NCI-H2029 (cell line): Measurements from ENCODE around the gene AOC2.

Source experiments
- DNase-seq: peaks from one replicate; lab custom pipeline; 2025; lab: John Stamatoyannopoulos, UW

The AOC2 gene, protein sequence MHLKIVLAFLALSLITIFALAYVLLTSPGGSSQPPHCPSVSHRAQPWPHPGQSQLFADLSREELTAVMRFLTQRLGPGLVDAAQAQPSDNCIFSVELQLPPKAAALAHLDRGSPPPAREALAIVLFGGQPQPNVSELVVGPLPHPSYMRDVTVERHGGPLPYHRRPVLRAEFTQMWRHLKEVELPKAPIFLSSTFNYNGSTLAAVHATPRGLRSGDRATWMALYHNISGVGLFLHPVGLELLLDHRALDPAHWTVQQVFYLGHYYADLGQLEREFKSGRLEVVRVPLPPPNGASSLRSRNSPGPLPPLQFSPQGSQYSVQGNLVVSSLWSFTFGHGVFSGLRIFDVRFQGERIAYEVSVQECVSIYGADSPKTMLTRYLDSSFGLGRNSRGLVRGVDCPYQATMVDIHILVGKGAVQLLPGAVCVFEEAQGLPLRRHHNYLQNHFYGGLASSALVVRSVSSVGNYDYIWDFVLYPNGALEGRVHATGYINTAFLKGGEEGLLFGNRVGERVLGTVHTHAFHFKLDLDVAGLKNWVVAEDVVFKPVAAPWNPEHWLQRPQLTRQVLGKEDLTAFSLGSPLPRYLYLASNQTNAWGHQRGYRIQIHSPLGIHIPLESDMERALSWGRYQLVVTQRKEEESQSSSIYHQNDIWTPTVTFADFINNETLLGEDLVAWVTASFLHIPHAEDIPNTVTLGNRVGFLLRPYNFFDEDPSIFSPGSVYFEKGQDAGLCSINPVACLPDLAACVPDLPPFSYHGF

GRCh38 chr17:42844271-42844670 is at the start of gene AOC2:
AOC2 (plus strand) TSS chr17:42844580; CDS start chr17:42844627, 47 bp downstream.
- DNase-seq: no peak

GRCh38 chr17:42795061-42795460 is 49.3 kb upstream of the AOC2 start:
- no peak for DNase-seq

DNA sequence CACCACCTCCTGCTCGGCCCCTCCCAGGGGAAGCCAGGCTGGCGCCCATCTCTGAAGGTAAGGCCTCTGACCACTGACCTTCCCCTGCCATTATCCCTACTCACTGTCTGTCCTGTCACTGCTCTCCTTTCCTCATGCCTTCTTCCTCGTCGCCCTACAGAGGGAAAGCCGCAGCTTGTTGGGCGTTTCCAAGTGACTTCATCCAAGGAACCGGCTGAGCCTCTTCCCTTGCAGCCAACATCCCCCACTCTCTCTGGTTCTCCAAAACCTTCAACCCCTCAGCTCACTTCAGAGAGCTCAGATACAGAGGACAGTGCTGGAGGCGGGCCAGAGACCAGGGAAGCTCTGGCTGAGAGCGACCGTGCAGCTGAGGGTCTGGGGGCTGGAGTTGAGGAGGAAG is 48.9 kb upstream of the AOC2 start:
- no peak for DNase-seq

DNA sequence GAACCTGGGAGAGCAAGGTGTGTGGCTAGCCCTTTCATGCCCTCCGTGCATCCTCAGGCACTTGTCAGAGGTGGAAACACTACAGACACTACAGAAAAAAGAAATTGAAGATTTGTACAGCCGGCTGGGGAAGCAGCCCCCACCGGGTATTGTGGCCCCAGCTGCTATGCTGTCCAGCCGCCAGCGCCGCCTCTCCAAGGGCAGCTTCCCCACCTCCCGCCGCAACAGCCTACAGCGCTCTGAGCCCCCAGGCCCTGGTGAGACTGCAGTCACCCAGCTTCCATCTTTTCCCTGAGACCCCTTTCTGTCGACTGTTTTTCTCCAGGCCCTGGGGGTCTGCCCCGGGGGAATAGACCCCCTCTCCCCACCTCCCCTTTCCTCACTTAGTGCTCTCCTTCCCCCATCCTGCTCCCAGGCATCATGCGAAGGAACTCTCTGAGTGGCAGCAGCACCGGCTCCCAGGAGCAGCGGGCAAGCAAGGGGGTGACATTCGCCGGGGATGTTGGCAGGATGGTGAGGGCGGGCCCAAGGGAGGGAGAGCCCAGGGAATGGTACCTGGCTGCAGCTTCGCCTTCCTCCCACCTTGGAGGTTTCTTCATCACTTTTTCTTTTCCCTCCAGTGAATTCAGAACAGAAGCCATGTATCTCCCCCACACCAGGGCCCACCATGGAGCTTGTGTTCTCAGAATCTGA is 48.2 kb upstream of the AOC2 start:
- no peak for DNase-seq

DNA sequence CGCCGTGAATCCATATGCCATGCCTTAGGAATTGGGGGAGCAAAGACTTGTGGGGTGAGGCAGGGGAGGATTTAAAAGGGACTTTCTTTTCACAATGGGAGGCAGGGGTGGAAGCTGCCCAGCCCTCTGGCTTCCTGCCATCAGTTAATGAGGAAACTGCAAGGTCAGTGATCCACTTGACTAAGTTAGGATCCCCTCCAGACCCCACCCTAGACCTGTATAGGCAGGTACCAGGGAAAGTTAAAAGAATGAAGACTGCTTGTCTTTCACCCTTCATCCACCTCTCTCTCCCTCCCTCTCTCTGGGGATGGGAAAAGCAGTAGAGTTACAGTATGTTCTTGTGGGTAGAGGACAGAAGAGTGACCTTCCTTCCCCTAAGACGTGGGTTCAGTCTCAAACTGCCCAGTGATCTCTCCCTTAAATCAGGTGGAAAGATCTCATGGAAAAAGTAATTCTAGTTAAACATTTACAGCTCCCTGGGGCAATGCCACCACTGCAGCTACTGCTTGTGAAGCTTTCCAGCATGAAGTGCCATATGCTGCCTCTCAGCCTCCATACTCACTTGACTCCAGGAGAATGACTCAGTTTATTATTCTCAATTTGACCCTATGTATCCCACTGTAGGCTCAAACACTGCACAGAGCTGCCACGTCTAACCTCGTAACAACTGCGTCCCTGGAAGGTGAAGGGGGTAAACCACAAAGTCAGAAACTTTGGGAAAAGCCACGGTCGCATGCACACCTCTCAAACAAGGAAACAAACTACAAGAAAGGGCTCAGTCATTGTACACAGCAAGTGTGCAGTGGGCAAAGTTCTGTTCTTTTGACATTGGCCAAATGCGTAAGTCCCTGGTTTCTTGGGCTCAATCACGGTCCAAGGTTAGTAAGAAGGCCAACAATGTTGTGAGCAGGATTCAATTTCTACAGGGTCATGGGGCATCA is 47.0 kb upstream of the AOC2 start:
- DNase-seq: no peak

DNA sequence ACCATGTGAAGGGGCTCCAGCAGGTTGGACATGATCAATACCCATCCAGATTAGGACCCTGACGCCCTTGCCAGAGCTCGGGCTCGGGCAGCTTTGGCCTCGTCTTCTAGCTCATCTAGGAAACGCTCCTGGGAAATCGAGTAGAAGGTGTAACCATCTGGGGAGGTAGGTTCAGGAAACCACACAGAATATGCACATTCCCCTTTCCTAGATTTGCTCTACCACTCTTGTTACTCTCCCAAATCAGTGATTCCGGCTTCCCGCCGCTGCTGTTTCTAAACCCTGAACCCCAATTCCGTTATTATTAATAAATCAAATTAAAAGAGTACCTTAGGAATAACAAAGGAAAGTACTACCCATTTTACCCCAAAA is 46.4 kb upstream of the AOC2 start:
- DNase-seq: no peak

GRCh38 chr17:42798383-42799380 is 45.7 kb upstream of the AOC2 start, which contains the start of the genes CNTD1 and COA3:
CNTD1 (plus strand) TSS chr17:42798861; CDS start chr17:42799068, 207 bp downstream.
COA3 (minus strand) TSS chr17:42798704; CDS start chr17:42798681, 23 bp downstream.
- peak; percentile 72 for DNase-seq

DNA sequence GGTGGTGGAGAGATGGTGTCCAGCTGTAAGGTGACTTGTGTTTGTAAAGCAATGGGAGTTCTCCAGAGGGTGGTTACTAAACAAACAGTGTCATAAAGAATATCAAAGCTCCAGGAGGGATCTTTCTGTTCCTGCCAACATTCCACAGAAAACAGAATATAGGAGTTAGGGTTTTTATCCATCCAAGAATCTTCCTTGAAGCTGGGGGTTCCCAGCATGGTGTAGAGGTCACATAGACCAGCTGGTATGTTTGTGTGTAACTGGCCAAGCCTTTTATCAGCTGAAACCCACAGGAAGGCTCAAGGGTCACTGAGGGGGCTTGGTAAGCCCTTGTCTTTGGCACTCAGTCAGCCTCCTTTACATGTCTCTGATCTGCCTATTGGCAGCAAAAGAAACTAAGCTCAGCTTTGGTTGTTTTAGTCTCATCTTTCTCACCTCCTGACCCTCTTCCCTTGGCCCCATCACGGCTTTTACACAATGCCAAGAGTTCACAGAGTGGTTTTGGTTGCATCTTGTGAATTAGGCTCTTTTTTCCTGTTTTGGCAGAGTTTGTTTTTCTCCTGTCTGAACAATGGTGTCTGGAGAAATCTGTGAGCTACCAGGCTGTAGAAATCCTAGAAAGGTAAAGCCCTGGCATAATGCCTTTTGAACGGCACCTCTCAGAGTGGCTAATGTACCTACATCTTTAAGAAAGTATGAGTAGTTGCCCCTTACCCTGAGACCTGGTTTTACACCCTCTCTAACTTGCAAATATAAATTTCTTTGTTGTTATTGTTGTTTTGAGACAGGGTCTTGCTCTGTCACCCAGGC is 41.1 kb upstream of the AOC2 start:
- DNase-seq: no peak

- DNase-seq: peak; percentile 78
Observed at GRCh38 chr17:42804918-42805367, 39.4 kb upstream of the AOC2 start.

DNA sequence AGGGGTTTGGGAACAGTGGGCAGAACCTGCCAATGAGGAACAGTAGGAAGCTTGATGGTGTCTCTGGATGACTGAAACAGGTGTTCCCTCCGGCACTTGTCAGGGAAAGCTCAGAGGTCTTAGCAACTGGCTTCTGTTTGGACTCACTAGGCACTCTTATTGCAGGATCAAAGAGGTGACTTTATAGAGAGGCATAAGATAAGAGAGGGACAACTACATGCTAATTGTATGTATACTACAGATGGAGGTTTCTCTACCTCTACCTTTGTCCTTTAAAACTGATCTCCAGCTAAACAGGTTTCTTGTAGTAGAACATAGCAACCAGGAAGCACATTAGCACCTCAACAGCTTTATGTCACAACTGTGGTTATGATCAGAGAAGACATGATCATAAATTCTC is 38.1 kb upstream of the AOC2 start:
- DNase-seq: no peak

GRCh38 chr17:42809250-42809649 is 35.1 kb upstream of the AOC2 start:
- DNase-seq: no peak

GRCh38 chr17:42814633-42815399 is 29.6 kb upstream of the AOC2 start:
- DNase-seq: peak; percentile 91

DNA sequence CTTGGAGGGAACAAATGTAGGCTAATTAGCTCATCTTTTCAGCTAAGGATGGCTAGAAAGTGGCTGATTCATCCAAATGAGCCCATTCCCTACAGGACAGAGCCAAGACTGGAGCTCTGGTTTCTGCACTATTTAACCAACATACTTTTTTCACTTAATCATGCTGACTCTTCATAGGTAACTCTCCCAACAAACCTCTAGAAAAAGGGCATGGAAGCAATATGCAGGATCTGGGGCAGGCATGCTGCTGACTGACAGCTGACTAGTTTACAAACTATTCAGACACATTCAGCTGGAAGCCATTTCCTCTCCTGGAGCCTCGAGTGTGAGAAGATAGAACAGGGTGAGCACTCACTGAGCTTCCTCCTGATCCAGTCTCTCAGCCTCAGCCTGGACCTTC is 26.5 kb upstream of the AOC2 start:
- no peak for DNase-seq

GRCh38 chr17:42818379-42818778 is 26.0 kb upstream of the AOC2 start:
- DNase-seq: no peak

DNA sequence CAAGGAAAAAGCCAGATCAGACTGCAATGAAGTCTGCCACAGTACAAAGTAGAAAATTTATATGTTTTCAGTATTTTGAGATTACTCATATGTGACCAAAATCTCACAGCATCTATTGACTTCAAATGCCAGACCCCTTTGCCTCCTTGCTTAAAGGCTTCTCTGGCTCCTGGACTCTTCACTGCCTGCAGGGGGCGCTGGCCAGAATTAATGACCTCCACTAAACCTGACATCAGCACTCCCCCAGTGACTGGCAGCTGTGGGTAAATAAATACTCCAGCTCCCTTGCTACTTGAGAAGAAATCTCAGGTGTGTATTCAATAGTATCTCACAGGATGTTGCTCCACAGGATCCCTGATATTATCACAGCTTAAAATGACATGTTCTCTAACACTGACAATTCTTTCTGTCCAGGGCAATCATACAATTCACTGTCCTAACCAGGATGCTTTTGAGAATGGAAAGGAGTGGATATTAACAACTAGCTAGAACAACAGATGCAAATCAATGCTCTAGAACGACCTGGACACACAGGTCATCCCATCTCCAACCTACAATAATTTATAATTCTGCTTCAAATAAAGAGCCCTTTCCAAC is 24.3 kb upstream of the AOC2 start:
- DNase-seq: peak; percentile 38

GRCh38 chr17:42821176-42821575 is 23.2 kb upstream of the AOC2 start:
- no peak for DNase-seq

DNA sequence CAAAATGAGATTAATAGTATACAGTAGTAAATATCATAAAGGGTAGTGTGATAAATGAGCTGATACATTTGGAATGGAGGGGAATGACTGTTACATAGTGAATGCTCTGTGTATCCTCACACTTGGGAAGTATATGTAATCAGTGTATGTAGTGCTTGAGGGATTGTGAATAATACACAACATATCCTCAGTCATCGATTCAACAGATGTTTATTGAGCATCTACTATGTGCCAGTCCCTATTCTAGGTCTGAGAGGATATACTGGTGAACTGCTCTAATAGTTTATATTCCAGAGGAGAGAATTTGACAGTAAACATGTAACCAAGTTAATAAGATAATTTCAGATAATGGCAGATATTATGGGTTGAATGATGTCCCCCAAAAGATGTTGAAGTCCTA is 16.9 kb upstream of the AOC2 start:
- DNase-seq: no peak

DNA sequence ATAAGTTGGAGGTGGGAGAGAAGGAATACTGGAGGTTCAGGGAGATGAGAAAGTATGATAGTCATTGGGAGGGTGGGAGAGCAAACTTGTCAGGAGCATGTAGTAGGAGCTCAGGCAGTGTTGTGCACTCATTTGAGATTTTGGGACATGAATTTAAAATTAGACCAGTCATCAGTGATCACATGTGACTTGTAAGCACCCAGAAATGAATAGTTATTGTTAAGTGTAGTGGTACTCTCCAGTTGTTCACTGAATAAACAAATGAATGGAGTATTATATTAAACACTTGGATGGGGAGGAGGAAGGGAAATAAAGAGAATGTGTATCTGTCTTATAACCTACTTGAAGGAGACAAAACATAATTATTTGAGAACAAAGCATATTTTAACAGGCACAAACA is 13.4 kb upstream of the AOC2 start:
- no peak for DNase-seq
